Measurements from ENCODE around the gene HHIPL1. TPM values are rescaled to one million over a fixed set of nuclear protein-coding genes. Genes with fewer than 3 reads are reported as not detected.

Gene HHIPL1
- total RNA-seq (ENCODE audit: low replicate concordance) = 4.4 and 5.1 TPM in 2 replicates

DNA sequence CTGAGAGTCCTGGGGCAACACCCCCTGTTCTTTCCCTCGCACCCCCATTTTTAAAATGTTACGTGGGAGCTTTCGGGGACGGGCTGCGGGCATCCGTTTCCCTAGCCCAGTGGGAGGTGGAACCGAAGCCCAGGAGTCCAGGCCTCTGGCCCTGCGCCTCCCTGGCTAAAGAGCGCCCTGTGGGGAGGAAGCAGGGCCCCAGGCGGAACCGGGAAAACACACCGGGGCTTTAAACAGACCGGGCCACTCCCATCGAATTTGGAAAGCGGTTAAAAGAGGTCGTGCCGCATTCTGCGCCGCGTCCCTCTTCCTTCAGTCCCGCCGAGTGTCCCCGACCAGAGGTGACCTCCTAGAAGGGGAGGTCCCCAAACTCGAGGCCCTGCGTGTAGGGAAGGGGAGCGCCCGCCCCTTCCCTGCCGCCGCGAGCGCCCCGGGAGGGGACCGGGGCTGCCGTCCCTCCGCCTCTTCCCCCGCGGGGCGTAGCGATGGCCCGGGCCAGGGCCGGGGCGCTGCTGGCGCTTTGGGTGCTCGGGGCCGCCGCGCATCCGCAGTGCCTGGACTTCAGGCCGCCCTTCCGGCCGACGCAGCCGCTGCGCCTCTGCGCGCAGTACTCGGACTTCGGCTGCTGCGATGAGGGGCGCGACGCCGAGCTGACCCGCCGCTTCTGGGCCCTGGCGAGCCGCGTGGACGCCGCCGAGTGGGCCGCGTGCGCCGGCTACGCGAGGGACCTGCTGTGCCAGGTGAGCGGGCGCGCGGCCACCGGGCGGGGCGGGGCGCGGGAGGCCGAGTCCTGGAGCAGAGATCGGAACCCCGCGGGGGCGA is at the start of gene HHIPL1:
HHIPL1 (plus strand) TSS at position 407 of the 822 bp plus-strand sequence; CDS start at position 486, 79 bp downstream.
- peak; percentile 30 for DNase-seq (ENCODE audit: low read depth)
- TF ChIP-seq CTCF (IDR thresholded peaks at IDR 0.05; ENCODE audit: insufficient read depth, low read length) = no peak
- H3K4me3 ChIP-seq (ENCODE audit: low read depth, low read length) = peak within 1 kb of the TSS; percentile 48

- TF ChIP-seq CTCF (IDR thresholded peaks at IDR 0.05; ENCODE audit: insufficient read depth, low read length) = no peak
- DNase-seq (ENCODE audit: low read depth) = no peak
- H3K4me3 ChIP-seq (ENCODE audit: low read depth, low read length) = no peak overlapping the region
Observed at GRCh38 chr14:99595524-99595923, 49.4 kb upstream of the HHIPL1 start.

DNA sequence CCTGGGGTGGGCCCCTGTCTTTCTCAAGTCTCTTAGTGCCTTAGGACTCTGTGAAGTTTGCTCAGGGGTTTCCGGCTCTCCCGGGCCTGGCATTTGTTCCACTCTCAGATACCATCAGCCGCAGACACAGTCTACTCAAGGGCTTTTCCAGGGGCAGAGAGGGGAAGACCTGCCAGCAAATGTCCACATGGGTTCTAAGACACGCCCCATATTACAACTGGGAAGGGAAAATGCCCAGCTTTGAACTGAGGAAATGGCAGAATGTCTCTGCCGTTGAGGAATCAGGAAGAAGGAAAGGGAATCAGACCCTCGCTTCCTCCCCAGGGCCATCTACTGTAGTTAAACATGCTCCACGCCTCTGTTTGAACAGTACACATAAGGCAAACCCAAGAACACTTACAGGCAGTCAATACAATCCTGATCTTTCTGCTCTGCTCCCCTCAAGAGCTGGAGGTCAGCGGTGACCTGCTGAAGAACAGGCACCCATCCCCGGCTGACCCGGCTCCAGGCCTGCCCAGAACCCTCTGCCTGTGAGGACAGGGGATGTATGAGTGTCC is 48.8 kb upstream of the HHIPL1 start:
- H3K4me3 ChIP-seq (ENCODE audit: low read depth, low read length) = no peak overlapping the region
- TF ChIP-seq CTCF (IDR thresholded peaks at IDR 0.05; ENCODE audit: insufficient read depth, low read length) = no peak
- DNase-seq (ENCODE audit: low read depth) = no peak

GRCh38 chr14:99596772-99597171 is 48.2 kb upstream of the HHIPL1 start:
- DNase-seq (ENCODE audit: low read depth) = no peak
- no peak overlapping the region for H3K4me3 ChIP-seq (ENCODE audit: low read depth, low read length)
- TF ChIP-seq CTCF (IDR thresholded peaks at IDR 0.05; ENCODE audit: insufficient read depth, low read length) = no peak

- DNase-seq (ENCODE audit: low read depth) = no peak
- no peak overlapping the region for H3K4me3 ChIP-seq (ENCODE audit: low read depth, low read length)
- no peak for TF ChIP-seq CTCF (IDR thresholded peaks at IDR 0.05; ENCODE audit: insufficient read depth, low read length)
Observed at GRCh38 chr14:99597911-99598600, 46.9 kb upstream of the HHIPL1 start.

DNA sequence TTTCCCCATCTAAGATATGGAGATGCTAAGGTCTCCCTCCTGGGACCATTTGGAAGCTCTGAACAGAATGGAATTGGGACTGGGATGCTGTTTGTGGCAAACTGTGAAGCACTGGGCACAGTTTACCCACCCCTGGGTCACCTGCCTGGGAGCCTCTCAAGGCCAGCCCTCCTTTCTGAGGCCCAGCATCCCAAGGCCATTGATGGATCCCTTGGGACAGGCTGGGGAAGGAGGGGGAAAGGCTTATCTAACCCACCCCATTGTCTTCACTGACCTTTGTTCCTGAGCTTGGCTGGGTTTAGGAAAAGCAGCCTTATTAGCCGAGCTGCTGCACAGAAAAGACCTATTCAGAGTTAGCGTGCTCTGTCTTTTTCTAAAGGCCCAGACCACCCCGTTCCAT is 46.2 kb upstream of the HHIPL1 start:
- no peak overlapping the region for H3K4me3 ChIP-seq (ENCODE audit: low read depth, low read length)
- TF ChIP-seq CTCF (IDR thresholded peaks at IDR 0.05; ENCODE audit: insufficient read depth, low read length) = no peak
- DNase-seq (ENCODE audit: low read depth) = no peak

All from fibroblast of the aortic adventitia (primary cell).